ENCODE measurements around the gene NECTIN1. TPM values are rescaled to one million over a fixed set of nuclear protein-coding genes. Genes with fewer than 3 reads are reported as not detected.

The NECTIN1 gene
- total and polyA plus RNA-seq, 2 experiments from 2014 or later = 1.0 to 5.2 TPM

DNA sequence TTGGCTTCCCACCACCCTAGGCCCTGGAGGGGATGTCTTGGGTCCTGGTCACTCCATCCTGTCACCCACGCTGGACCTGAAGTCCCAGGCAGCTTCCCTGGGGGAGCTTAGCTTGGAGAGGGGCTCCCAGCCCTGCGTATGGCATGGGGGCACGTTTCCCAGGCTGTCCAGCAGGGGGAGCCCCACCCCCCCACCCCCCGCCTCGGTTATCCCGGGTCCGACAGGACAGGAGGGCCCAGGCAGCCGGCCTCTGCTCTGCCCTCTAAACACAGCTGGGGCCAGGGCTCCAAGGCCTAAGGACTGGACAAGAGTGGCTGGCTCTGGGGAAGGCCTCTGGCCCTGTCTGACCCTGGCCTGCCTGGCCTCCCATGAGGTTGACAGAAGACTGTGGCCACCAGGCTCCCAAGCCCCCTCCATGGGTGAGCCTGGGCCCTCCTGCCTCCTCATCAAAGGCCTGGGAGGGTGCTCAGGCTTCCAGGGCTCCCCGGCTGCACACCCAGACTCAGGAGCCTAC, 104.8 kb downstream of the NECTIN1 start:
- Histone ChIP-seq H3K4me2 (ENCODE audit: unreplicated experiment) (no peak overlapping the region), H3K9me2 (ENCODE audit: insufficient read depth) (no peaks in the 10 kb centered on the region), H3K27ac (no peak overlapping the region), H3K9ac (no peak overlapping the region), H2AFZ (no peak overlapping the region), H3K4me3 (no peak overlapping the region), H3F3A (ENCODE audit: insufficient read depth) (no peaks in the 10 kb centered on the region), H3K9me3 (ENCODE audit: low read depth) (no peaks in the 10 kb centered on the region), H3K36me3 (ENCODE audit: low read depth) (no peaks in the 10 kb centered on the region), H3K4me1 (ENCODE audit: insufficient read depth) (no peaks in the 10 kb centered on the region), H4K20me1 (ENCODE audit: insufficient read depth) (no peaks in the 10 kb centered on the region), H3K27me3 (replicated peaks; ENCODE audit: insufficient read depth) (peaks cover 5% of the 10 kb centered on the region; the same call in 1 of the 2 replicates), H3K79me2 (ENCODE audit: insufficient read depth) (no peaks in the 10 kb centered on the region)
- TF ChIP-seq EZH2phosphoT487 (IDR thresholded peaks at IDR 0.05; ENCODE audit: insufficient read depth, low read depth) = no peak
- no peak for TF ChIP-seq EZH2 (IDR thresholded peaks at IDR 0.05; ENCODE audit: insufficient read depth, poor library complexity, severe bottlenecking)
- 26 to 36% methylated on average over 6 to 8 of the region's 9 CpGs for WGBS, 2 experiments (ENCODE audit: low coverage in 1 of 2, low lambda C conversion rate in 2 of 2, missing lambda C conversion rate in 2 of 2)
- in situ Hi-C loops (cut with MboI) = no loop called here
- DNase-seq = no peak

DNA sequence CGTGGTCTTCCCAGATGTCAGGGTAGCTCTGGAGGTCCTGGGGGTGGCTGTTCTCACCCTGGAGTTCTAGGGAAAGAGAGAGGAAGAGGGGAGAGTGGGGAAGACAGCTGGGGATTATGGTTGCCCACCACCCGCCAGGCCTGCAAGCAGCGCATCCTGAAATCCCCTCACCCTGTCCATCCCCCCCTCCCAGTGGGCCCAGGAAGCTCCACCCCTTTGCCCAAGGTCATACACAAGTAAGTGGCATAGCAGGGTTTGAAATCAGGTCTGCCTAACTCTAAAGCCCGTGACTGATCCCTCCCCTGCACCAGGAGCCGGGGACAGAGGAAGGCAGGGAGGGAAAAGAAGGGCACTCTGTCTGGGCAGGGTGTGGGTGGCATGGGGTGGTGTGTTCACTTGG, 105.3 kb downstream of the NECTIN1 start:
- 33 to 49% methylated on average over 4 to 5 of the region's 5 CpGs for WGBS, 2 experiments (ENCODE audit: low coverage in 1 of 2, low lambda C conversion rate in 2 of 2, missing lambda C conversion rate in 2 of 2)
- H3K27ac ChIP-seq = no peak overlapping the region
- no peak overlapping the region for H3K4me3 ChIP-seq
- no peaks in the 10 kb centered on the region for H3K9me3 ChIP-seq (ENCODE audit: low read depth)
- H3K27me3 ChIP-seq (replicated peaks; ENCODE audit: insufficient read depth) = peaks cover 4% of the 10 kb centered on the region; the same call in 1 of the 2 replicates
- H2AFZ ChIP-seq = no peak overlapping the region
- no peaks in the 10 kb centered on the region for H3F3A ChIP-seq (ENCODE audit: insufficient read depth)
- DNase-seq = no peak
- no peaks in the 10 kb centered on the region for H3K4me1 ChIP-seq (ENCODE audit: insufficient read depth)
- H3K9ac ChIP-seq = no peak overlapping the region
- in situ Hi-C loops (cut with MboI) = no loop called here
- H3K79me2 ChIP-seq (ENCODE audit: insufficient read depth) = no peaks in the 10 kb centered on the region
- H3K9me2 ChIP-seq (ENCODE audit: insufficient read depth) = no peaks in the 10 kb centered on the region
- TF ChIP-seq EZH2phosphoT487 (IDR thresholded peaks at IDR 0.05; ENCODE audit: insufficient read depth, low read depth) (no peak), EZH2 (IDR thresholded peaks at IDR 0.05; ENCODE audit: insufficient read depth, poor library complexity, severe bottlenecking) (no peak)
- no peaks in the 10 kb centered on the region for H4K20me1 ChIP-seq (ENCODE audit: insufficient read depth)
- H3K4me2 ChIP-seq (ENCODE audit: unreplicated experiment) = no peak overlapping the region
- H3K36me3 ChIP-seq (ENCODE audit: low read depth) = no peaks in the 10 kb centered on the region

DNA sequence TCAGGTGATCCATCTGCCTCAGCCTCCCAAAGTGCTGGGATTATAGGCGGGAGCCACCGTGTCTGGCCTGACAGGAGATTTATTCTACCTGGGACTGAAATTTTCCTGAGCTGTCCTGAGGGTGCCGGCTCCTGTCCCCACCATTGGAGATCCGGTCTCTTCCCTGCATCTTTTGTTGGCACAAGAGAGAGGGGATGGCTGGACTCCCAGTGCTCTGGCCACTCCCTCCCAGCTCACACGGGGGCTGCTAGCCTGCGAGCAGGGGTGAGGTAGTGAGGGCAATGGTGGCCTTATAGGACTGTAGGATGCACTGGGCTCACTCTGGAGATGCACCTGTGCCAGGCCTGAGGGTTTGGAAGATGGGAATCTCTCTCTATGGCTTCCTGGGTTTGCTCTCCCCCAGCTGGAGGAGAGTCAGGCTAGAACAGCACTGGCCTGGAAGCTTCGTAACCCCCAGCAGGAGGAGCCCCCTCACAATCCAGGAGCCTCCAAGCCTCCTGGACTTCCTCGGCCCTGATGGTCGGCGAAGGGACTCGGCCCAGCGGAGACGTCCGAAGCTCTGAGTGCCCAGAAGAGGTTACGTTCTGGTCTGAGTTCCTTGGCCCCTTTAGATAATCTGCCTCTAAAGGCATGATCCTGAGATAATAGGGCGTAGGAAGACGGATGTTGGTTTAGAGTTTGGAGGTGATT, 106.4 kb downstream of the NECTIN1 start:
- DNase-seq = no peak
- Histone ChIP-seq H3K79me2 (ENCODE audit: insufficient read depth) (no peaks in the 10 kb centered on the region), H4K20me1 (ENCODE audit: insufficient read depth) (no peaks in the 10 kb centered on the region), H3K4me1 (ENCODE audit: insufficient read depth) (no peaks in the 10 kb centered on the region), H2AFZ (no peak overlapping the region), H3K4me2 (ENCODE audit: unreplicated experiment) (no peak overlapping the region), H3K36me3 (ENCODE audit: low read depth) (no peaks in the 10 kb centered on the region), H3K9me3 (ENCODE audit: low read depth) (no peaks in the 10 kb centered on the region), H3K4me3 (no peak overlapping the region), H3K9ac (no peak overlapping the region), H3K9me2 (ENCODE audit: insufficient read depth) (no peaks in the 10 kb centered on the region), H3F3A (ENCODE audit: insufficient read depth) (no peaks in the 10 kb centered on the region), H3K27ac (no peak overlapping the region), H3K27me3 (replicated peaks; ENCODE audit: insufficient read depth) (no peaks in the 10 kb centered on the region; the same call in 1 of the 2 replicates)
- no peak for TF ChIP-seq EZH2phosphoT487 (IDR thresholded peaks at IDR 0.05; ENCODE audit: insufficient read depth, low read depth)
- in situ Hi-C loops (cut with MboI) = no loop called here
- 77 to 80% methylated on average over 17 of the region's 17 CpGs for WGBS, 2 experiments (ENCODE audit: low coverage in 1 of 2, low lambda C conversion rate in 2 of 2, missing lambda C conversion rate in 2 of 2)

DNA sequence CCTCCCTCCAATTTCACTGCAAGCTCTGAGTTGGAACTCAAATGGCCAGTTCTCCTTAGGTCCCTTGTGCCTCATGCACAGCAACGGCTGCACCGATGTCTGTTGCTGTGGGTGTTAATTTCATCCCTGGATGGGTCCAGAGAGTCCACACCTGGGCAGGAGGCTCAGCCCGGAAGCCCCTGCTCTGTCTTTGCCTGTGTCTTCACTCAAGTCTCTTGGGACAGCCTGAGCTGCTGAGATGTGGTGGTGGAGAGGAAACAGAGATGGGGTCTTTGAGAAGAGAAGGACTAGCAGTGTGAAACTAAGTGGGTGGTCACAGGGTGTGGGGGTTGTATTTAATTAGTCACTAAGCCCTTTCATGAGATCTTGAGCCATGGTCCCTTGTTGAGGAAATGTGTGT, 109.3 kb downstream of the NECTIN1 start:
- peaks cover 16% of the 10 kb centered on the region for H3K4me1 ChIP-seq (ENCODE audit: insufficient read depth)
- no peaks in the 10 kb centered on the region for H3K36me3 ChIP-seq (ENCODE audit: low read depth)
- H3K9me3 ChIP-seq (ENCODE audit: low read depth) = no peaks in the 10 kb centered on the region
- no peaks in the 10 kb centered on the region for H3K27me3 ChIP-seq (replicated peaks; ENCODE audit: insufficient read depth)
- in situ Hi-C loops (cut with MboI) = no loop called here
- no peaks in the 10 kb centered on the region for H4K20me1 ChIP-seq (ENCODE audit: insufficient read depth)
- no peak overlapping the region for H3K4me2 ChIP-seq (ENCODE audit: unreplicated experiment)
- no peak overlapping the region for H3K4me3 ChIP-seq
- H3K9me2 ChIP-seq (ENCODE audit: insufficient read depth) = no peaks in the 10 kb centered on the region
- 3 to 5% methylated on average over 3 of the region's 3 CpGs for WGBS, 2 experiments (ENCODE audit: low coverage in 1 of 2, low lambda C conversion rate in 2 of 2, missing lambda C conversion rate in 2 of 2)
- no peak overlapping the region for H3K27ac ChIP-seq
- no peak overlapping the region for H3K9ac ChIP-seq
- DNase-seq = no peak
- H3F3A ChIP-seq (ENCODE audit: insufficient read depth) = peaks cover 21% of the 10 kb centered on the region
- no peaks in the 10 kb centered on the region for H3K79me2 ChIP-seq (ENCODE audit: insufficient read depth)
- H2AFZ ChIP-seq = no peak overlapping the region
- TF ChIP-seq EZH2phosphoT487 (IDR thresholded peaks at IDR 0.05; ENCODE audit: insufficient read depth, low read depth) = no peak
- no peak for TF ChIP-seq EZH2 (IDR thresholded peaks at IDR 0.05; ENCODE audit: insufficient read depth, poor library complexity, severe bottlenecking)
